ENCODE data around the gene TFB2M. TPM values are rescaled to one million over a fixed set of nuclear protein-coding genes. Genes with fewer than 3 reads are reported as not detected.
A peak's percentile ranks its signal among the peaks of the same experiment; 100 is the strongest.
"Not testable (repeated sequence)": the region's sequence is repeated elsewhere in the genome, so short reads cannot be mapped to it uniquely, and the experiment has no call there.

The TFB2M gene
- total RNA-seq, 1 donor from 2014 or later, result 11.6 TPM

GRCh38 chr1:246564839-246565750 lies 966 bp downstream of the TFB2M start:
- Mint-ChIP-seq H3K4me1 (ENCODE audit: low read depth) (peaks cover 23% of the 10 kb centered on the region), H3K27ac (peak overlapping the region; percentile 97), H3K27me3 (no peaks in the 10 kb centered on the region), H3K4me3 (ENCODE audit: low read depth) (peak overlapping the region; percentile 96), H3K36me3 (ENCODE audit: insufficient read depth) (peaks cover 3% of the 10 kb centered on the region), H3K9me3 (ENCODE audit: low read depth) (no peaks in the 10 kb centered on the region)
- TF ChIP-seq CTCF (IDR thresholded peaks at IDR 0.05; ENCODE audit: unreplicated experiment), result no peak
- no peak for DNase-seq (ENCODE audit: low spot score, unreplicated experiment)

GRCh38 chr1:246560833-246561232 lies 5.2 kb downstream of the TFB2M start:
- not testable (repeated sequence) for H3K9me3 Mint-ChIP-seq (ENCODE audit: low read depth); H3K4me1 Mint-ChIP-seq (ENCODE audit: low read depth); H3K27me3 Mint-ChIP-seq; H3K27ac Mint-ChIP-seq; H3K4me3 Mint-ChIP-seq (ENCODE audit: low read depth); DNase-seq (ENCODE audit: low spot score, unreplicated experiment)
- peak; percentile 33 for TF ChIP-seq CTCF (IDR thresholded peaks at IDR 0.05; ENCODE audit: unreplicated experiment)
- H3K36me3 Mint-ChIP-seq (ENCODE audit: insufficient read depth), result peaks cover 10% of the 10 kb centered on the region

GRCh38 chr1:246559310-246559709 lies 6.8 kb downstream of the TFB2M start:
- Mint-ChIP-seq H3K27me3 (no peaks in the 10 kb centered on the region), H3K36me3 (ENCODE audit: insufficient read depth) (peaks cover 17% of the 10 kb centered on the region), H3K9me3 (ENCODE audit: low read depth) (no peaks in the 10 kb centered on the region), H3K27ac (no peak overlapping the region), H3K4me1 (ENCODE audit: low read depth) (no peaks in the 10 kb centered on the region), H3K4me3 (ENCODE audit: low read depth) (no peak overlapping the region)
- no peak for TF ChIP-seq CTCF (IDR thresholded peaks at IDR 0.05; ENCODE audit: unreplicated experiment)
- DNase-seq (ENCODE audit: low spot score, unreplicated experiment), result no peak

- Mint-ChIP-seq H3K36me3 (ENCODE audit: insufficient read depth) (peaks cover 17% of the 10 kb centered on the region), H3K27me3 (no peaks in the 10 kb centered on the region), H3K9me3 (ENCODE audit: low read depth) (no peaks in the 10 kb centered on the region), H3K4me3 (ENCODE audit: low read depth) (no peak overlapping the region), H3K27ac (no peak overlapping the region), H3K4me1 (ENCODE audit: low read depth) (no peaks in the 10 kb centered on the region)
- no peak for TF ChIP-seq CTCF (IDR thresholded peaks at IDR 0.05; ENCODE audit: unreplicated experiment)
- no peak for DNase-seq (ENCODE audit: low spot score, unreplicated experiment)
Measured at GRCh38 chr1:246558041-246558440, 8.0 kb downstream of the TFB2M start.

GRCh38 chr1:246554201-246554600 lies 11.9 kb downstream of the TFB2M start:
- Mint-ChIP-seq H3K27ac (no peak overlapping the region), H3K9me3 (ENCODE audit: low read depth) (no peaks in the 10 kb centered on the region), H3K27me3 (no peaks in the 10 kb centered on the region), H3K36me3 (ENCODE audit: insufficient read depth) (peaks cover 21% of the 10 kb centered on the region), H3K4me3 (ENCODE audit: low read depth) (no peak overlapping the region), H3K4me1 (ENCODE audit: low read depth) (peaks cover 3% of the 10 kb centered on the region)
- no peak for TF ChIP-seq CTCF (IDR thresholded peaks at IDR 0.05; ENCODE audit: unreplicated experiment)
- DNase-seq (ENCODE audit: low spot score, unreplicated experiment), result no peak
